Lung (tissue), 12 donors: Measurements from ENCODE around the gene CST7. TPM values are rescaled to one million over a fixed set of nuclear protein-coding genes. Genes with fewer than 3 reads are reported as not detected.

Experiments
- ATAC-seq: fragments of 200-7000 bp; cut with Tn5 transposase; one replicate; pipeline ENCODE4 v1.9.1; 2020; ENCODE audit warnings: moderate number of reproducible peaks; ENCODE audit not compliant: insufficient read depth, low FRiP score
- DNase-seq, 3 donors: peaks; one replicate each; pipeline ENCODE4 v3.0.0-alpha.2; 2013 to 2017
- H3K27ac ChIP-seq, 2 donors: one replicate each; pipeline ENCODE4 v1.5.1; 2013; ENCODE audit warnings: mild to moderate bottlenecking in 2 of 2, moderate library complexity in 2 of 2, control low read depth in 1 of 2, inconsistent platforms in 1 of 2, low read depth in 1 of 2, low read length in 1 of 2
- H3K27me3 ChIP-seq, 3 donors: one replicate each; pipeline ENCODE4 v1.5.1; 2013; ENCODE audit warnings: low read length in 2 of 3; ENCODE audit not compliant: control insufficient read depth in 3 of 3, insufficient read depth in 3 of 3
- H3K36me3 ChIP-seq, 4 donors: one replicate each; pipeline ENCODE4 v1.5.1; 2013; ENCODE audit warnings: low read length in 4 of 4, mild to moderate bottlenecking in 1 of 4, moderate library complexity in 1 of 4; ENCODE audit not compliant: control insufficient read depth in 4 of 4, insufficient read depth in 4 of 4
- H3K4me1 ChIP-seq, 5 donors: one replicate each; pipeline ENCODE4 v1.5.1; 2013; ENCODE audit warnings: low read length in 5 of 5, mild to moderate bottlenecking in 2 of 5, moderate library complexity in 1 of 5; ENCODE audit not compliant: control insufficient read depth in 5 of 5, insufficient read depth in 5 of 5
- H3K4me3 ChIP-seq: one replicate; pipeline ENCODE4 v1.5.1; 2013; ENCODE audit warnings: mild to moderate bottlenecking, control low read depth, moderate library complexity
- H3K9ac ChIP-seq, 2 donors: one replicate each; pipeline ENCODE4 v1.5.1; 2013; ENCODE audit warnings: low read length in 2 of 2, control low read depth in 1 of 2; ENCODE audit not compliant: insufficient read depth in 1 of 2
- H3K9me3 ChIP-seq, 4 donors: one replicate each; pipeline ENCODE4 v1.5.1; 2013; ENCODE audit warnings: low read length in 3 of 4, mild to moderate bottlenecking in 1 of 4, moderate library complexity in 1 of 4; ENCODE audit not compliant: control insufficient read depth in 4 of 4, insufficient read depth in 3 of 4
- CTCF ChIP-seq: IDR thresholded peaks from 2 replicates; pipeline ENCODE4 v1.5.1; 2012; ENCODE audit warnings: mild to moderate bottlenecking; ENCODE audit errors: control extremely low read depth, extremely low read depth
- WGBS, 2 donors: extraction: QIAGEN DNeasy Blood & Tissue Kit; methylation state at CpG; one replicate each; pipeline ENCODE4 v1.1.7; 2013; 5-methylcytosine and 5-hydroxymethylcytosine counted together
- polyA plus RNA-seq, 2 donors: library from polyadenylated mRNA; stranded (reverse); fragments of 200-250 nt; gene quantifications; one replicate each; pipeline ENCODE4 v1.2.1, GENCODE V29; 2013
- total RNA-seq, 2 donors: library from RNA; depleted of rRNA in 1 of 2; stranded (reverse); fragments of >200 nt in 1 of 2; gene quantifications; one replicate each; pipeline ENCODE4 v1.2.1, GENCODE V29; 2014 to 2021
- donor health status: control.
- donor health status: control.
- donor health status: Bipolar disorder and iron deficiency.
- donor health status: healthy.
- donor health status: DM: yes; HTN: yes; CAD: no.

The CST7 gene
- total and polyA plus RNA-seq, 4 donors, result 4.7 to 119 (median 8.4) TPM

- H3K4me3 ChIP-seq, result no peak overlapping the region
- 57 to 66% methylated on average over 3 of the region's 3 CpGs for WGBS, 2 donors
- peaks cover 6 to 9% (median 9%) of the 10 kb centered on the region in 5 donors for H3K4me1 ChIP-seq
- no peak for TF ChIP-seq CTCF
- peaks cover 0 to 3% (median 0%) of the 10 kb centered on the region in 4 donors for H3K9me3 ChIP-seq
- H3K27me3 ChIP-seq, result no peaks in the 10 kb centered on the region
- ATAC-seq (no peak), DNase-seq (no peak)
- H3K36me3 ChIP-seq, result peaks cover 0 to 4% (median 0%) of the 10 kb centered on the region in 4 donors
- no peak overlapping the region for H3K9ac ChIP-seq
- peak overlapping the region in 1 of 2 donors; percentile 80 for H3K27ac ChIP-seq
These were observed 49.1 kb downstream of the CST7 start for GRCh38 chr20:24998121-24998520.

- no peak overlapping the region for H3K9ac ChIP-seq
- H3K27ac ChIP-seq, result peak overlapping the region in 1 of 2 donors; percentile 80
- DNase-seq, result peak in 1 of 3 donors; percentile 8
- peaks cover 0 to 3% (median 0%) of the 10 kb centered on the region in 4 donors for H3K9me3 ChIP-seq
- peaks cover 5 to 7% (median 6%) of the 10 kb centered on the region in 5 donors for H3K4me1 ChIP-seq
- peaks cover 0 to 4% (median 0%) of the 10 kb centered on the region in 4 donors for H3K36me3 ChIP-seq
- no peak overlapping the region for H3K4me3 ChIP-seq
- no peaks in the 10 kb centered on the region for H3K27me3 ChIP-seq
- no peak for ATAC-seq
- WGBS, 2 donors, result 80 to 83% methylated on average over 12 of the region's 12 CpGs
- TF ChIP-seq CTCF, result no peak
These were observed 49.8 kb downstream of the CST7 start for GRCh38 chr20:24998631-24999445.

- no peak for ATAC-seq
- DNase-seq, result no peak
- WGBS, 2 donors, result 82 to 92% methylated on average over 4 of the region's 4 CpGs
- peaks cover 0 to 3% (median 0%) of the 10 kb centered on the region in 4 donors for H3K9me3 ChIP-seq
- H3K27ac ChIP-seq, result peak overlapping the region in 1 of 2 donors; percentile 80
- no peak overlapping the region for H3K9ac ChIP-seq
- H3K4me1 ChIP-seq, result peaks cover 3 to 6% (median 5%) of the 10 kb centered on the region in 5 donors
- no peaks in the 10 kb centered on the region for H3K27me3 ChIP-seq
- H3K36me3 ChIP-seq, result peaks cover 0 to 4% (median 0%) of the 10 kb centered on the region in 4 donors
- H3K4me3 ChIP-seq, result no peak overlapping the region
- no peak for TF ChIP-seq CTCF
These were observed 50.5 kb downstream of the CST7 start for GRCh38 chr20:24999568-24999967.
